Measurements from ENCODE around the gene PACRG. TPM values are rescaled to one million over a fixed set of nuclear protein-coding genes. Genes with fewer than 3 reads are reported as not detected.

Gene PACRG
- total and polyA plus RNA-seq, 3 donors from 2014 or later: 54.0 to 84.6 (median 81.7) TPM

GRCh38 chr6:163255265-163255664, 527.5 kb downstream of the PACRG start:
- Histone ChIP-seq H3K27me3 (no peaks in the 10 kb centered on the region), H3K4me3 (no peak overlapping the region), H3K27ac (no peak overlapping the region), H3K36me3 (ENCODE audit: low read depth, missing control alignments) (no peaks in the 10 kb centered on the region), H3K9me3 (no peaks in the 10 kb centered on the region), H3K4me1 (peaks cover 8% of the 10 kb centered on the region)
- DNase-seq: no peak
- intact Hi-C loops (cut with DNase I; ENCODE audit: low total_unique reads): loop anchor here (5.0 kb wide), 1 partner anchor 1833 kb away; no protein-coding TSS in a partner anchor
- TF ChIP-seq POLR2A (IDR thresholded peaks at IDR 0.05) (no peak), CTCF (IDR thresholded peaks at IDR 0.05) (no peak)
- WGBS, 2 donors: 92% methylated on average over 2 of the region's 2 CpGs; no CpG with 5 or more reads in 1 of the 2 donors

- H3K27ac ChIP-seq: peak overlapping the region; percentile 53 to 70
- intact Hi-C loops (cut with DNase I; ENCODE audit: low total_unique reads): loop anchor here (5.0 kb wide), 1 partner anchor 1837 kb away; no protein-coding TSS in a partner anchor
- peaks cover 43% of the 10 kb centered on the region for H3K4me1 ChIP-seq
- H3K9me3 ChIP-seq: no peaks in the 10 kb centered on the region
- no peak for TF ChIP-seq POLR2A (IDR thresholded peaks at IDR 0.05)
- no peak for TF ChIP-seq CTCF (IDR thresholded peaks at IDR 0.05)
- WGBS, 2 donors: 72 to 83% methylated on average over 8 of the region's 8 CpGs
- H3K27me3 ChIP-seq: no peaks in the 10 kb centered on the region
- no peak overlapping the region for H3K4me3 ChIP-seq
- DNase-seq: no peak
- H3K36me3 ChIP-seq (ENCODE audit: low read depth, missing control alignments): no peaks in the 10 kb centered on the region
Measured at GRCh38 chr6:163259689-163260088, 531.9 kb downstream of the PACRG start.

- Histone ChIP-seq H3K27me3 (no peaks in the 10 kb centered on the region), H3K9me3 (no peaks in the 10 kb centered on the region), H3K27ac (peak overlapping the region; percentile 53 to 70), H3K4me1 (peaks cover 46% of the 10 kb centered on the region), H3K36me3 (ENCODE audit: low read depth, missing control alignments) (no peaks in the 10 kb centered on the region), H3K4me3 (no peak overlapping the region)
- TF ChIP-seq POLR2A (IDR thresholded peaks at IDR 0.05) (no peak), CTCF (IDR thresholded peaks at IDR 0.05) (no peak)
- intact Hi-C loops (cut with DNase I; ENCODE audit: low total_unique reads): no loop called here
- peak; percentile 32 for DNase-seq
- WGBS, 2 donors: 15 to 27% methylated on average over 21 of the region's 21 CpGs
Measured at GRCh38 chr6:163260111-163260895, 532.5 kb downstream of the PACRG start.

- Histone ChIP-seq H3K4me3 (no peak overlapping the region), H3K27me3 (no peaks in the 10 kb centered on the region), H3K4me1 (peaks cover 46% of the 10 kb centered on the region), H3K36me3 (ENCODE audit: low read depth, missing control alignments) (no peaks in the 10 kb centered on the region), H3K27ac (peak overlapping the region; percentile 53 to 70), H3K9me3 (no peaks in the 10 kb centered on the region)
- DNase-seq: peak; percentile 42
- WGBS, 2 donors: 26 to 37% methylated on average over 8 of the region's 8 CpGs
- intact Hi-C loops (cut with DNase I; ENCODE audit: low total_unique reads): no loop called here
- TF ChIP-seq POLR2A (IDR thresholded peaks at IDR 0.05) (no peak), CTCF (IDR thresholded peaks at IDR 0.05) (no peak)
Measured at GRCh38 chr6:163260911-163261310, 533.1 kb downstream of the PACRG start.

Measured in testis (tissue), 3 donors.